Activated gamma-delta T cell treated with Interleukin-2 at 50 U/mL for 16 hours (primary cell): ENCODE results near the gene RRN3.
"Not testable (repeated sequence)": the region's sequence is repeated elsewhere in the genome, so short reads cannot be mapped to it uniquely, and the experiment has no call there.

Experiments used
- DNase-seq: peaks from one replicate; pipeline ENCODE4 v3.0.0-alpha.2; 2020

Gene RRN3

GRCh38 chr16:15096583-15096972, 2.5 kb upstream of the RRN3 start:
- DNase-seq, result not testable (repeated sequence)

- not testable (repeated sequence) for DNase-seq
Observed at GRCh38 chr16:15093571-15093954, 509 bp downstream of the RRN3 start.

GRCh38 chr16:15090663-15091269, 3.3 kb downstream of the RRN3 start:
- DNase-seq, result not testable (repeated sequence)

DNA sequence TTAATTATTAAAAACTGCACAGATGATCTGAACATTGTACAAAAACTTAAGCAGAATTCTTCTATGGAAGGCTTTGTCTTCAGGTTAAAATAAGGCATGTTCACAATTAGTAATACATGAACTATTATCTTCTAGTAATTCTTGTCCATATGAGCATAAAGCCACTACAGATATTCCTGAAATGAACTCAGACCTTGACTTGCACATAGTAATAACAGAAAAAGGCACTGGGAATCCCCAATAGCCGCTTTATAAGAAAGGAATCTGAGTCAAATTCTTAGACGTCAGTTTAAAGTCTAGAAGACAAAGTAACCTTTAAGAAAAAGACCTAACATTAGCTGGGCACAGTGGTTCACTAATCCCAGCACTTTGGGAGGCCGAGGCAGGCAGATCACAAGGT, 11.3 kb downstream of the RRN3 start:
- not testable (repeated sequence) for DNase-seq

- not testable (repeated sequence) for DNase-seq
Observed at GRCh38 chr16:15080883-15081282, 13.2 kb downstream of the RRN3 start.

- not testable (repeated sequence) for DNase-seq
Observed at GRCh38 chr16:15076161-15076560, 17.9 kb downstream of the RRN3 start.

- DNase-seq, result no peak
Observed at GRCh38 chr16:15073101-15073500, 21.0 kb downstream of the RRN3 start.

- not testable (repeated sequence) for DNase-seq
Observed at GRCh38 chr16:15071916-15072769, 21.9 kb downstream of the RRN3 start.

GRCh38 chr16:15071013-15071412, 23.1 kb downstream of the RRN3 start:
- DNase-seq, result not testable (repeated sequence)

DNA sequence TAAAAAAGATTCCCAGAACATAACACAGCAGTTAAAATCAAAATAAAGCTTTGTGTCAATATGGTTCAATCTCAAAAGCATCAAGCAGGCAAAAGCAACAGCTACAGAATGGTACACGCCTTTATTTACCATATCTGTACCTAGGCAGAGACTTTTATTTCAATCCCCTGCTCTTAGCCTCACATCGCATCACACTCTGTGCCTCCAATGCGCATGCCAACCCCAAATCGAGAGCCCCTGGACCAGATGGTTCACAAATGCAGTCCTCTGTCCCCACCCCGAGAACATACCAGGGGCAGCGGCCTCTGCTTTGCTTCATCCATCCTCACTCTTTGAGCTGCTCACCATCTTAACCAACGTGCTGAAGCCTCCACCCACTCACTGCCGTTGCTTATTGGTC, 27.4 kb downstream of the RRN3 start:
- DNase-seq, result not testable (repeated sequence)

GRCh38 chr16:15065961-15066360, 28.1 kb downstream of the RRN3 start:
- DNase-seq, result not testable (repeated sequence)

GRCh38 chr16:15062085-15062810, 31.8 kb downstream of the RRN3 start:
- not testable (repeated sequence) for DNase-seq

DNA sequence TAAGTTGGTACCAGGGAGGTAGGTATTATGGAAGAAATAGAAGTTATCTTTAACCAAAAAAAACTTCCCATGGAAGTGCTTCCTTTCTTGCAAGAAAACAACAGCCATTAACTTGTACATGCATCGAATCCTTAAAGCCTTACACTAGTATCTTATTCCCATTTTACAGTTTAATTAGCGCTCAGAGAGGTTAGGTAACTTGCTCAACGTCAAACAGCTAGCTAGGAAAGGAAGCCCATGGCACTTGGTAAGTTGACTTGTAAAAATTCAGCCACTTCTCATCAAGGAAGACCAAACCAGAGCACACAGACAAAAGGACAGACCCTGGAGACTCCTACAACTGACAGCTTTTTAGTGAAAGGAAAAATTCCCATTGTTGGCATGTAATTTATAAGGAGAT, 34.7 kb downstream of the RRN3 start:
- DNase-seq, result no peak

GRCh38 chr16:15057681-15058417, 36.2 kb downstream of the RRN3 start:
- DNase-seq, result no peak

DNA sequence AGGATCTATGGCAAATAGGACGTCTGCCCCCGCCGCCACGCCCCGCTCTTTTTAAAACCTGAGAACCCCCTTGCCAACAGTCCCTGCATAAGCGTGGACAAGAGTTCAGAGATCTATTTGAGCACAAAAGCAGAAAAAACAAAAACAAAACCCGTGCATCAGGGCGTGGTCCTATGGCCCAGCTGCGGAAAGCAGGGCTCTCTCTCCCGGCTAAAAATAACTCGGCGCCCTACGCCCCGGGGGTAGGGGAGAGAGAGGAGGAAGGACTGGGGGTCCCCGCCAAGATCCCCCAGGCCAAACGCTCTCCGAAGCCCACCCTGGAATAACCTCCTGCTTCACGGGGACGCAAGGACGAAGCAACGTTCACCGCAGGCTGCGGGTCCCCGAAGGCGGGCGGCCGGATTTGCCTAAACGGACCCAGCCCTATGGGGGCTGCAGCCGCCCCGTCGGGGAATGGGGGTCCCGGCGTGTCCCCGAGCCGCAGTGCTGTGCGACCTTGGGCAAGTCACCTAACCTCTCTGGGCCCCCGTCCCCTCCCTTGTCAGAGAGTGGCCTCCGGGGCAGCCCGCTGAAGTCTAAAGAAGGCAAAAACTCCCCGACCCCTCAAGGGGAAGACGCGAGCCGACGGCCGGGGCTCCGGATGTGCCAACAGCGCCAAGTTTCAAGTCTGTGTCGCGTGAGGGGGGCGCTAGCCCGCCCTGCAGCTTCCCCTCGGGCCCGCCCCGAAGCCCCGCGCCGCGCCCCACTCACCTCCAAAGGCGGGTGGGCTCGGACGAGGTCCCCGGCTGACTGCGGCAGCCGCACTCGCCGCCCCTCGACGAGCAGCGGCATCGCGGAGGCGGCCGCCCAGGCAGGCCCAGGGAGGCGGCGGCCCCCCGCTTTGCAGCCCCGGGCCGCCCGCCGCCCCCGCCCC, 38.7 kb downstream of the RRN3 start:
- DNase-seq, result peak; percentile 73

DNA sequence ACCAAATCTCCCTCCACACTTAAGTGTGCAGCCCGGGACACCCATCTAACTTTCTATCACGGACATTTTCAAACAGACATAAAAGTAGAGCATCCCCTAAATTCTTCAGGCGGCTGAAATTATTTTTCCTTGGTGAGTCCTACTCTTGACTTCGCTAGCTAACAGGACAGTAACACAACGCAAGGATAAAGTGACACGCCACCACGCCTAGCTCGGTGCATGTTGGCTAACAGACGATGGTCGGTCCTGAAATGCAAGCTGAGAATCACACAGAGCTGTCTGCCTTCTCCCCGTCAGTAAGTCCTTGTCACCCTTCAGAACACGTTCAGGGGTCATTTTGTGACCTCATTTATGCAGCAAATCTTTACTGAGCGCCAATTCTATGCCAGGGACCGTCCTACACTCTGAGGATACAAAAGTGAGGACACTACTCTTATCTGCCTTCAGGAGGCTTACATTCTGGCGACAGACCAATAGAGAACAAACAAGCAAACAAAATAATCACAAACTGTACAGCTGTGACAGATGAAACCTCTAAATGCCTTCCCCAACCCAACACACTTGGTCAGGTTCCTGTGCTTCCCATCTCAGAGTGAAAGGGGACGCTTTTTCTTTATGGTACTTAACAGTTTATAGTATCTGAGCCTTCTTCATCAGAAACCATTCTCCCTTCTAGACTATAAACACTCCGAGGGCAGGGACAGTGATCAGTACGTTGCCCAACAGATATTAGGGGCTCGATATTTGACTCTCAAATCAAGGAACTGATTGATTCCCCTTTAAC, 39.5 kb downstream of the RRN3 start:
- DNase-seq, result no peak

DNA sequence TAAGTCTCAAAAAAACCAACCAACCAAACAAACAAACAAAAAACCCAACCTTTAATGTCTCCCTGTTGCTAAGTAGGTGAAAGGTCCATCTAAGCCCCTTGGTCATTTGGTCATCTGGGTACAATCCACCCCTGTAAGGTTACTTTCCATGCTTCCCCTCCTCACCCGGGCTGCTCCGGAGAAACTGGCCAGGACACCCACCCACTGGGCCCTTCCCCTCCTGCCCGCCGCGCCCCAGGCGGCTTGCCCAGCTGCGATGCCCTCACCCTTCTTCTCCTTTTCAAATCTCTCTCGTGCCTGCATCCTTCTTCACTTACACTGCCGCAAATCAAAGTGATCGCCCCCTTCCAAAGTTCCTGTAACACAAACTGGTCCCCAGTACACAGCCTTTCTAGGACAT, 40.2 kb downstream of the RRN3 start:
- no peak for DNase-seq

DNA sequence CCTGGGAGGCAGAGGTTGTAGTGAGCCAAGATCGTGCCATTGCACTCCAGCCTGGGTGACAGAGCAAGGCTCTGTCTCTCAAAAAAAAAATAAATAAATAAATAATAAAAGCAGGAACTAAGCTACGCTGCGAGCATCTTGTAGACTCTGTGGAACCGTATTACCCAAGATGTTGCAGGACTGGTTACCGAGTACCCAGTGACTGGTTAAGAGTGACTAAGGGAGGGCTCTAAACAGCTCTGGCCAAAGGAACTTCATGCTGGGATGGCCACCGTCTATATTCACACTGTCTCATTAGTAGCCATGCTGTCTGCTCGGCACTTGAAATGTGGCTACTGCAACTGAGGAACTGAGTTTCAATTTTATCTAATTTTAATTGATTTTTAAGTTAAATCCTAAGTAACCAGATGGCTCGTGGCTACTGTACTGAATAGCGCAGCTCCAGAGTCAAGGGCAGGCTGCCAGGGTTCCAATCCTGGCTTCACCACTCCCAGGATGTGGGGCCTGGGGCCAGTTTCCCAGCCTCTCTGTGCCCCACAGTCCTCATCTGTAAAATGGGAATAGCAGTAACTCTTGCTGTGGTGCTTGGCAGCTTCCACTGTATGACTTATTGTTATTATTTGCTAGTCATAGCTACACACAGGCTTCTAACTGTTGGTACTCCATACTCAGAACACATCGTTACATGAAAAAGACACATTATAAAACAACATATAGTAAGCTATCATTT, 41.2 kb downstream of the RRN3 start:
- no peak for DNase-seq

DNA sequence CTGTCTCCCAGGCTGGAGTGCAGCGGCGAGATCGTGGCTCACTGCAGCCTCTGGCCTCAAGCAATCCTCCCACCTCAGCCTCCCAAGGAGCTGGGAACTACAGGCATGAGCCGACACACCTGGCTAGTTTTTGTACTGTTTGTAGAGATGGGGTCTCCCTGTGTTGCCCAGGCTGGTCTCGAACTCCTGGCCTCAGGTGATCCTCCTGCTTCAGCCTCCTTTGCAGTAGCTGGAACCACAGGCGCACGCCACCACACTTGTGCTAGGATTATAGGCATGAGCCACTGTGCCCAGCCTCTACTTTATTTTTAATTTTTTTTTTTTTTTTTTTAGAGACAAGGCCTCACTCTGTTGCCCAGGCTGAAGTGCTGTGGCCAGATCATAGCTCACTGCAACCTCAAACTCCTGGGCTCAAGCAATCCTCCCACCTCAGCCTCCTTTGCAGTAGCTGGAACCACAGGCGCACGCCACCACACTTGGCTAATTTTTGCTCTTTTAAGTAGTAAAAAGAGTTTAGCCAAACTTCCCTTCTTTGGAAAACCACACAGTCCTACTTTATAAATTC, 42.6 kb downstream of the RRN3 start:
- DNase-seq, result no peak

- DNase-seq, result not testable (repeated sequence)
Observed at GRCh38 chr16:15050440-15050839, 43.6 kb downstream of the RRN3 start.
